ENCODE results near the gene VCAM1. TPM values are rescaled to one million over a fixed set of nuclear protein-coding genes. Genes with fewer than 3 reads are reported as not detected.
A peak's percentile ranks its signal among the peaks of the same experiment; 100 is the strongest.

Gene VCAM1, protein sequence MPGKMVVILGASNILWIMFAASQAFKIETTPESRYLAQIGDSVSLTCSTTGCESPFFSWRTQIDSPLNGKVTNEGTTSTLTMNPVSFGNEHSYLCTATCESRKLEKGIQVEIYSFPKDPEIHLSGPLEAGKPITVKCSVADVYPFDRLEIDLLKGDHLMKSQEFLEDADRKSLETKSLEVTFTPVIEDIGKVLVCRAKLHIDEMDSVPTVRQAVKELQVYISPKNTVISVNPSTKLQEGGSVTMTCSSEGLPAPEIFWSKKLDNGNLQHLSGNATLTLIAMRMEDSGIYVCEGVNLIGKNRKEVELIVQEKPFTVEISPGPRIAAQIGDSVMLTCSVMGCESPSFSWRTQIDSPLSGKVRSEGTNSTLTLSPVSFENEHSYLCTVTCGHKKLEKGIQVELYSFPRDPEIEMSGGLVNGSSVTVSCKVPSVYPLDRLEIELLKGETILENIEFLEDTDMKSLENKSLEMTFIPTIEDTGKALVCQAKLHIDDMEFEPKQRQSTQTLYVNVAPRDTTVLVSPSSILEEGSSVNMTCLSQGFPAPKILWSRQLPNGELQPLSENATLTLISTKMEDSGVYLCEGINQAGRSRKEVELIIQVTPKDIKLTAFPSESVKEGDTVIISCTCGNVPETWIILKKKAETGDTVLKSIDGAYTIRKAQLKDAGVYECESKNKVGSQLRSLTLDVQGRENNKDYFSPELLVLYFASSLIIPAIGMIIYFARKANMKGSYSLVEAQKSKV
- polyA plus RNA-seq (2011; rRNA removed) (0.05 and 0.15 TPM in 2 replicates), polyA minus RNA-seq (2011; rRNA and poly(A)+ RNA removed) (not detected in 2 replicates)

DNA sequence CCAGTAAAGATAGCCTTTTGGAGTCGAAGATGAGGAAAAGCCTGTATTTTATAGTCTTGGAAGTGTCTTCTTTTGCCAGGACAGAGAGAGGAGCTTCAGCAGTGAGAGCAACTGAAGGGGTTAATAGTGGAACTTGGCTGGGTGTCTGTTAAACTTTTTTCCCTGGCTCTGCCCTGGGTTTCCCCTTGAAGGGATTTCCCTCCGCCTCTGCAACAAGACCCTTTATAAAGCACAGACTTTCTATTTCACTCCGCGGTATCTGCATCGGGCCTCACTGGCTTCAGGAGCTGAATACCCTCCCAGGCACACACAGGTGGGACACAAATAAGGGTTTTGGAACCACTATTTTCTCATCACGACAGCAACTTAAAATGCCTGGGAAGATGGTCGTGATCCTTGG, at the start of gene VCAM1:
TSS of gene VCAM1 (plus strand) at position 253 of the 400 bp plus-strand sequence. CDS start at position 372, 119 bp downstream.
- TF ChIP-seq, protein P1, sequence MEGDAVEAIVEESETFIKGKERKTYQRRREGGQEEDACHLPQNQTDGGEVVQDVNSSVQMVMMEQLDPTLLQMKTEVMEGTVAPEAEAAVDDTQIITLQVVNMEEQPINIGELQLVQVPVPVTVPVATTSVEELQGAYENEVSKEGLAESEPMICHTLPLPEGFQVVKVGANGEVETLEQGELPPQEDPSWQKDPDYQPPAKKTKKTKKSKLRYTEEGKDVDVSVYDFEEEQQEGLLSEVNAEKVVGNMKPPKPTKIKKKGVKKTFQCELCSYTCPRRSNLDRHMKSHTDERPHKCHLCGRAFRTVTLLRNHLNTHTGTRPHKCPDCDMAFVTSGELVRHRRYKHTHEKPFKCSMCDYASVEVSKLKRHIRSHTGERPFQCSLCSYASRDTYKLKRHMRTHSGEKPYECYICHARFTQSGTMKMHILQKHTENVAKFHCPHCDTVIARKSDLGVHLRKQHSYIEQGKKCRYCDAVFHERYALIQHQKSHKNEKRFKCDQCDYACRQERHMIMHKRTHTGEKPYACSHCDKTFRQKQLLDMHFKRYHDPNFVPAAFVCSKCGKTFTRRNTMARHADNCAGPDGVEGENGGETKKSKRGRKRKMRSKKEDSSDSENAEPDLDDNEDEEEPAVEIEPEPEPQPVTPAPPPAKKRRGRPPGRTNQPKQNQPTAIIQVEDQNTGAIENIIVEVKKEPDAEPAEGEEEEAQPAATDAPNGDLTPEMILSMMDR (IDR thresholded peaks at IDR 0.05; ENCODE audit: insufficient read depth, low read depth, low read length) = no peak
- no peak for DNase-seq (ENCODE audit: low read depth)
- no peaks in the 10 kb centered on the region; the same call in 1 of the 2 replicates for H3K27me3 ChIP-seq (ENCODE audit: control insufficient read depth, insufficient read depth, low read length)
- H3K4me3 ChIP-seq (ENCODE audit: low read depth, low read length) = no peak within 1 kb of the TSS
- CTCF ChIA-PET = no interaction called here
- POLR2A ChIA-PET = no interaction called here
- no peaks in the 10 kb centered on the region for H3K36me3 ChIP-seq (ENCODE audit: control insufficient read depth, insufficient read depth, low read length)

DNA sequence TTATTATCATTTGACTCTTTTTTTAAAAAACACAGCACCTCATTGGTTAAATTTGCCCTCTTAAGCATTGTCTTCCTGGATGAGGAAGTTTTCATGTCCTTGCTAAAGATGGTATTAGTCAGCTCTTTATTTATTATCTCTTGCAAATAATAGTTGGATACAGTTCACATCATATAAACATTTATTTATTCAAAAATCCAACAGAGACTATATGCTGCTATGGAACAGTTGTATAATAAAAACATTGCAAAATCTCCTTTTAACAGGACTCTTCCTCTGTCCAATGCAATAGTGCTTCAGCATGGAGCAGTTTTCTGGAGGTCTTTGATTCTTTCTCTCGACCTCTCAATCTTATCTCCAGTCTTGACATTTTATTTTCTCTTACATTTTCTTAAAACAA, 49.5 kb upstream of the VCAM1 start:
- no peaks in the 10 kb centered on the region for H3K27me3 ChIP-seq (ENCODE audit: control insufficient read depth, insufficient read depth, low read length)
- H3K36me3 ChIP-seq (ENCODE audit: control insufficient read depth, insufficient read depth, low read length) = no peaks in the 10 kb centered on the region
- TF ChIP-seq, protein P1 (IDR thresholded peaks at IDR 0.05; ENCODE audit: insufficient read depth, low read depth, low read length) = no peak
- H3K4me3 ChIP-seq (ENCODE audit: low read depth, low read length) = no peak overlapping the region
- CTCF ChIA-PET = no interaction called here
- POLR2A ChIA-PET = no interaction called here
- no peak for DNase-seq (ENCODE audit: low read depth)

DNA sequence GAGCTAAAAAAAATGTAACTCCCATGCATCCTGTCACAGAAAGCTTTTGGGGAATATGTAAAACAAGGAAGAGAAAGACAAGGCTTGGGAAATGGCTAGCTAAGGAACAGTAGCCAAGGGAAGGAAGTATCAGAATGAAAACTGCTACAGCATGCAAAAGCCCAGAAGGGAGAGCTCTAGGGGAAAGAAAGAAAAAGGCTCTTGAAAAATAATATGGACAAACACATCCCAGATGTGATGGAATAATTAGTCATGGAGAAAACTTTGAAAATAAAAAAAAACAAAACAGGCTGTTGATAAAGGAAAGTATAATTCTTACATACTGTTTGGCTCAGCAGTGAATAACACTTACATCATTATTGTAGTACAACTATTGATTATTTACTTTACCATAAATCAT, 47.9 kb upstream of the VCAM1 start:
- DNase-seq (ENCODE audit: low read depth) = peak; percentile 8
- H3K27me3 ChIP-seq (ENCODE audit: control insufficient read depth, insufficient read depth, low read length) = no peaks in the 10 kb centered on the region; the same call in 1 of the 2 replicates
- no peak overlapping the region for H3K4me3 ChIP-seq (ENCODE audit: low read depth, low read length)
- ChIA-PET POLR2A (no interaction called here), CTCF (no interaction called here)
- TF ChIP-seq, protein P1 (IDR thresholded peaks at IDR 0.05; ENCODE audit: insufficient read depth, low read depth, low read length) = 0 out of 2 replicates have a peak, but pooled peaks have one; percentile 7
- no peaks in the 10 kb centered on the region for H3K36me3 ChIP-seq (ENCODE audit: control insufficient read depth, insufficient read depth, low read length)

DNA sequence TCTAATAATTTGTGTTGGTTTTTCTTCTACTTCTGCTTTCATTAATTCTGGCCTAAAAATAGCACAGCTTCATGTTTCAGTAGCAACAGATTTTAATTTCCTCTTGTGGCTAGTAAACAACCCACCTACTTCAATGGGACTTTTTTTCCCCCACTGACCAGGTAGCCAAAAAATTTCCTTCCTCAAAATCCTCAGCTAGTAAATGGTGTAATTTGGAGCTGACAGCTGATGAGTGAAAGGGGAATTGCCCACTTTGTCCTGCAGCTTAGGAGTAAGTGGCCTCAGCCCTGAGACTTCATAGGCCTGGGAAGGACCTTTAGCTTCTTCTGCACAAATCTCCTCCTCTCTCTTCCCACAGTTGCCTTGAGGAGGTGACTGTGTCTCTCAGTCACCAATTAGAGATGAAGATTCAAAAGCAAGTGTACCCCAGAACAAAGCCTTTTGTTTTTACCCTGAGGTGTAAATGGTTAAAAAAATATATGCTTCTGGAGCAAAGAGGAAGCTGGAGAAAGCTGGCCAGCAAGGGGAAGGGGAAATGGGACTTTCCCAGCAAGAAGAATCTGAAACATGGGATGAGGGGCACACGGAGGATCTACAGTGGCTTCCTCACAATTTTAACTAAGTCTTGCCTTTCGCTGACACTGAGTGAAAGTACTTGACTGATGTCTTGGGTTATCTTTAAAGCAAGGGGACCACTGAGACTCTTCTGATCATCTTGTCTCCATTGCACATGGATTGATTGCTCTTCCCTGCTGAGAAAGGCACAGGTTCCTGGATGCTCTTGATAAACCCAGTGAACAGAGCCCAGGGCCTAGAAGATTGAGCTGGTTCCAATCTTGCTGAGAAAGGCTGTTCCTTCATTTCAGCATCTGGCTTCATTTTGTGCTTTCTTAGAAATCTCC, 35.8 kb upstream of the VCAM1 start:
- POLR2A ChIA-PET = no interaction called here

More for the DNA sequence above, 35.8 kb upstream of the VCAM1 start:
- Histone ChIP-seq H3K36me3 (ENCODE audit: control insufficient read depth, insufficient read depth, low read length) (no peaks in the 10 kb centered on the region), H3K27me3 (ENCODE audit: control insufficient read depth, insufficient read depth, low read length) (peaks cover 1% of the 10 kb centered on the region; the same call in 1 of the 2 replicates), H3K4me3 (ENCODE audit: low read depth, low read length) (no peak overlapping the region)
- TF ChIP-seq, protein P1 (IDR thresholded peaks at IDR 0.05; ENCODE audit: insufficient read depth, low read depth, low read length) = no peak
- DNase-seq (ENCODE audit: low read depth) = no peak
- CTCF ChIA-PET = interaction anchor here (0.8 to 1.2 kb wide), 3 partner anchors 8 to 151 kb away, joined by 3 to 4 read pairs (median 3); no protein-coding TSS in a partner anchor

Data from BJ (cell line).